GM10847 (cell line): ENCODE measurements around the gene PDE6A.

Experiments
- POLR2A ChIP-seq: IDR thresholded peaks from 2 replicates; pipeline ENCODE4 v1.6.1; 2011; ENCODE audit not compliant: insufficient read length; ENCODE audit errors: extremely low read depth

PDE6A gene

DNA sequence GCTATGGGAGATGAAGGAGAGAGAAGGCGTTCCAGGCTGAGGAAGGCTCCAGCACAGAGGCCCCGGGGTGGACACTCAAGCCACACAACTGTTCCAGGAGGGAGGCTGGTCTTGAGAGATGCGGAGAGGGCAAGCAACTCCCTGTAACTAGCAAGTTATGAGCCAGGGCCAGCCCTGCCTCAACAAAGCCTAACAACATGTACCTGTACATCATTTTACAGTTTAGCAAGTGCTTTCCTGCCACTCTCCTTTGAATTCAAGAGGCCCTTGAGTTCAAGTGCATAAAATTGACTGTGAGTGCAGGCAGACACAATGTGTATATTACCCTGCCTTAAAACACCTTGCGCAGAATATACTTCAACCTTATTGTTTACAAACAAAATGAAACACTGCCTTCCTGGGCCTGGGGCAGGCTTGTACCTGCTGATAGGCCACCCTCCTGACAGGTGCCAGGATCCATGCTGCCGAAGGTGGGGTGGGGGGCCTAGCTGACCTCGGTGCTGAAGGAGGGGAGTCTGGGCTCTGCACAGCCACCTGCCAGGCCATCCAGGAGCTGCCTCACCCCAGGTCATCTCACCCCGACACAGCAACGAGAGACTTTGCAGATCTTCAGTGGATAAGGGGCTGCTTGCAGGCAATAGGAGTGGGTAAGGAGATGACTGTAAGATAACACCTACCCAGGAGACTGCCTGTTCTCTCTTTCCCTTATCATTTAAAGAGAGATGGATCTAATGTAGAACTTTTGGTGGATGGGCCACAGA, 134.5 kb downstream of the PDE6A start:
- no peak for TF ChIP-seq POLR2A

DNA sequence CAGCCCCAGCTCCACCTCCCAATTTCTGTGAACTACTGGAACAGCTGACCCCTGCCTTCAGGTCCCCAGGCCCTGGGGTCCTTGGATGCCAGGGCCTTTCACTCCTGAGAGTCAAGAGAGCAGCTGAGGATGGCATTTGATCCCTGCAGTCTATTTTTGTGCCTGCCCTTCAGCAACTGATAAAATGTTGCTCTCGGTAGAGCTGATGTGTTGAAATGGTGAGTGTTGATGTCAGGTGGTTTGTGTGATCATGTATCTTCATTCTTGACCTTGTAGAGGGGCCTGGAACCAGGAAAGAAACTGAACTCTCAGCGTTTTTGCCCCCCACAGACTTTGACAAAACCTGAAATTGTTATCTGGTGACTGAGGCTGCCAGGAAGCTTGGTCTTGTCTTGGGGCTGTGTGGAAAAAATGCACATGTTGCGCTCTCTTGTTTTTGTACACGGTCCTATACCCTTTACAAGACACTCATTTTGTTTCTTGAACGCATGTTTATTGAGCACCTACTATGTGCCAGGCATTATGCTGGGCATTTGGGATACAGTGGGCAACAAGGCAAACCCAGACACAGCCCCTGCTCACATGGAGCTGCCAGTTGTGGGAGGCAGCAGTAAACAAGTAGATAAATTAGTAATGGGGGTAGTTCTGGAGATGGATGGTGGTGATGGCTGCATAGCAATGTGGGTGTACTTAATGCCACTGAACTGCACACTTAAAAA, 136.2 kb downstream of the PDE6A start:
- TF ChIP-seq POLR2A, result no peak
